BJ (cell line): Measurements from ENCODE around the gene KDM1A. TPM values are rescaled to one million over a fixed set of nuclear protein-coding genes. Genes with fewer than 3 reads are reported as not detected.

Experiments
- CTCF ChIA-PET: fragments of 350-600 bp; formaldehyde crosslinking; extraction: SDS; loops from one replicate; lab custom pipeline; 2021; ENCODE audit warnings: antibody characterized with exemption, inconsistent platforms; lab: Yijun Ruan, JAX
- POLR2A ChIA-PET: fragments of 300-600 bp; sonication (Branson Sonifier 250); formaldehyde crosslinking; extraction: SDS; loops from one replicate; lab custom pipeline; 2021; ENCODE audit warnings: antibody characterized with exemption; lab: Charles Lee
- DNase-seq: peaks from one replicate; pipeline ENCODE4 v3.0.0-alpha.2; 2011; ENCODE audit warnings: low read depth
- H3K27me3 ChIP-seq: 2 replicates; pipeline ENCODE4 v1.6.0; 2011; ENCODE audit warnings: low read length; ENCODE audit not compliant: control insufficient read depth, insufficient read depth
- H3K36me3 ChIP-seq: 2 replicates; pipeline ENCODE4 v1.5.1; 2011; ENCODE audit warnings: low read length; ENCODE audit not compliant: control insufficient read depth, insufficient read depth
- H3K4me3 ChIP-seq: 2 replicates; pipeline ENCODE4 v1.5.1; 2011; ENCODE audit warnings: low read depth, mild to moderate bottlenecking, control low read depth, low read length
- polyA plus RNA-seq: library from polyadenylated mRNA; depleted of rRNA; stranded (reverse); fragments of >200 nt; gene quantifications from 2 replicates; pipeline ENCODE4 v1.2.3, GENCODE V29; 2011
- TF ChIP-seq, protein P1 (sequence below): IDR thresholded peaks from 2 replicates; pipeline ENCODE4 v1.5.1; 2011; ENCODE audit warnings: low read depth, mild to moderate bottlenecking, control low read depth, inconsistent platforms, low read length, moderate library complexity; ENCODE audit not compliant: insufficient read depth

KDM1A gene
- polyA plus RNA-seq, 1 experiment, result 52.2 TPM

DNA sequence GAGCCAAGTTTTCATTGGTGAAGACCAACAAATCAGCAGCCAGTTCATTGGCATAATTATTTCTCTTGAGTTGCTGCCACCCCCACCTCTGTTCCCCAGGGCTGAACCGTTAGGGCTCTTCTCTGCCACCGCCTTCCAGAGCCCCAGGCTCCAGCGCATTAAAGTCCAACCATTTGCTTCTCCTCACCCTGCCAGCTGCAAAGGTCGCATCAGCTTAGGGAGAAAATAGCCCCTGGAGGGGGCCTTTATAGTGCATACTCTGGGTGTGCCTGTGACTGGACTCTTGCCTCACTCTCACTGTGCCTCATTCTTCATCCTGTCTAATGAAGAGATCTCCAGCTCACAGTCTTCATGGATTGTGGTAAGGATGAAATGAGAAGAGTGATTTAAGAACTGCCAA is 50.4 kb downstream of the KDM1A start:
- no peak overlapping the region for H3K4me3 ChIP-seq
- TF ChIP-seq, protein P1, sequence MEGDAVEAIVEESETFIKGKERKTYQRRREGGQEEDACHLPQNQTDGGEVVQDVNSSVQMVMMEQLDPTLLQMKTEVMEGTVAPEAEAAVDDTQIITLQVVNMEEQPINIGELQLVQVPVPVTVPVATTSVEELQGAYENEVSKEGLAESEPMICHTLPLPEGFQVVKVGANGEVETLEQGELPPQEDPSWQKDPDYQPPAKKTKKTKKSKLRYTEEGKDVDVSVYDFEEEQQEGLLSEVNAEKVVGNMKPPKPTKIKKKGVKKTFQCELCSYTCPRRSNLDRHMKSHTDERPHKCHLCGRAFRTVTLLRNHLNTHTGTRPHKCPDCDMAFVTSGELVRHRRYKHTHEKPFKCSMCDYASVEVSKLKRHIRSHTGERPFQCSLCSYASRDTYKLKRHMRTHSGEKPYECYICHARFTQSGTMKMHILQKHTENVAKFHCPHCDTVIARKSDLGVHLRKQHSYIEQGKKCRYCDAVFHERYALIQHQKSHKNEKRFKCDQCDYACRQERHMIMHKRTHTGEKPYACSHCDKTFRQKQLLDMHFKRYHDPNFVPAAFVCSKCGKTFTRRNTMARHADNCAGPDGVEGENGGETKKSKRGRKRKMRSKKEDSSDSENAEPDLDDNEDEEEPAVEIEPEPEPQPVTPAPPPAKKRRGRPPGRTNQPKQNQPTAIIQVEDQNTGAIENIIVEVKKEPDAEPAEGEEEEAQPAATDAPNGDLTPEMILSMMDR, result no peak
- DNase-seq, result no peak
- peaks cover 4% of the 10 kb centered on the region for H3K36me3 ChIP-seq
- no peaks in the 10 kb centered on the region for H3K27me3 ChIP-seq
- ChIA-PET POLR2A (no interaction called here), CTCF (interaction anchor here (1.4 kb wide), 2 partner anchors 11 to 30 kb away, joined by 3 to 4 read pairs; no protein-coding TSS in a partner anchor)

DNA sequence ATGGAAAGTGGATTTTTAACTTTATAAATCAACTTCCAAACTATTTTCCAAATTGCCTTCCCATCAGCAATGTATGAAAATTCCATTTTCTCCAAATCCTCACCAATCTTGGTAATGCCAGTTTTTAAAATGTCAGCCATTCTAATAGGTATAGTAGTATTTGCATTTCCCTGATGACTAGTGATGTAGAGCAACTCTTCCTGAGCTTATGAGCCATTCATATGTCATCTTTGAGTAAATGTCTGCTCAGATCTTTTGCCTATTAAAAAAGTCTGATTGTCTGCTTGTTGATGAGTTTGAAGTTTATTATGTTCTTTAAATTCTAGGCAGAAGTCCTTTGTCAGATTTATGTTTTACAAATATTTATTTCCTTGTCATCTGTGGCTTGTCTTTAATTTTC is 54.7 kb downstream of the KDM1A start:
- TF ChIP-seq, protein P1, result no peak
- Histone ChIP-seq H3K27me3 (no peaks in the 10 kb centered on the region), H3K4me3 (no peak overlapping the region), H3K36me3 (peaks cover 4% of the 10 kb centered on the region)
- DNase-seq, result no peak
- ChIA-PET POLR2A (no interaction called here), CTCF (interaction anchor here (0.6 to 1.0 kb wide), 3 partner anchors 110 to 1339 kb away, joined by 3 to 4 read pairs (median 3); no protein-coding TSS in a partner anchor)

DNA sequence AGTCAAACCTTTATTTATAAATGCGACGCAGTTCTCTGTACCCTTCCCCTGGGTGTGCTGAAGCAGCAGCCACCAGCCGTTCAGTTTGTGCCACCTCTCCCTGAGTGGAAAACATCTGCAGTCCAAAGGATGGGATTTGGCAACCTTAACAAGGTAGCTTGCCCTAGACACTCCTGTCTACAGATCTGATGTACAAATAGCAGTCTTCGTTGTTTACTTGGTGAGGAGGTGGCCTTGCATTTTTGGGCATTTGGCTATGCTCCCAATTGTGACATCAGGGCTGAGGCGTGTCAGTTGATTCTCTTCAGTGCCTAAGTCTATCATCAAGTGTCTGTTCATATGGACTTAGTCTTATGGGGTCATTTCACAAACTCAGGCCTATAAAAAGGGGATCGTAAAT is 59.8 kb downstream of the KDM1A start:
- DNase-seq, result no peak
- peaks cover 15% of the 10 kb centered on the region for H3K36me3 ChIP-seq
- H3K27me3 ChIP-seq, result no peaks in the 10 kb centered on the region
- H3K4me3 ChIP-seq, result no peak overlapping the region
- ChIA-PET CTCF (interaction anchor here (1.8 kb wide), 1 partner anchor 106 kb away, joined by 7 read pairs; no protein-coding TSS in a partner anchor), POLR2A (no interaction called here)
- TF ChIP-seq, protein P1, result no peak

DNA sequence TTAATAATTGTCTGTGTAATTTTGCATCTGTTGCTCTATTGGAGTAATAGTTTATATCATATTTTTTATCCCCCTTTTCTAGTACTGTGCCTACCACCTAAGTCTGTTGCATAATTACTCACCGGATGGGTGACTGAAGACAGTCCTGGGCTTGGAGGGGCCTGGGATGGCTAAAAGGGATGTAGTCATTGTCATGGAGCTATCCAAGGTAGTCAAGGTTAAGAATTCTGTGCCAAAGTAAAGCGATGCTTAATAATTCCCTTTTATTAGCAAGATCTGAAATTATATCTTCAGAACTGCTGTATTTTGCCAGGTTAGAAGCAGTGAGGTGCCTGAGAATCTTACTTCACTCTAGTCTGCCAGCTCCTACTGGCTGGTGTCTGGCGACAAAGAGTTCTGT is 61.6 kb downstream of the KDM1A start:
- peaks cover 18% of the 10 kb centered on the region for H3K36me3 ChIP-seq
- ChIA-PET POLR2A (no interaction called here), CTCF (interaction anchor here (1.0 to 1.7 kb wide), 2 partner anchors 9 to 14 kb away, joined by 3 to 5 read pairs; no protein-coding TSS in a partner anchor)
- TF ChIP-seq, protein P1, result no peak
- H3K4me3 ChIP-seq, result no peak overlapping the region
- DNase-seq, result no peak
- no peaks in the 10 kb centered on the region for H3K27me3 ChIP-seq

DNA sequence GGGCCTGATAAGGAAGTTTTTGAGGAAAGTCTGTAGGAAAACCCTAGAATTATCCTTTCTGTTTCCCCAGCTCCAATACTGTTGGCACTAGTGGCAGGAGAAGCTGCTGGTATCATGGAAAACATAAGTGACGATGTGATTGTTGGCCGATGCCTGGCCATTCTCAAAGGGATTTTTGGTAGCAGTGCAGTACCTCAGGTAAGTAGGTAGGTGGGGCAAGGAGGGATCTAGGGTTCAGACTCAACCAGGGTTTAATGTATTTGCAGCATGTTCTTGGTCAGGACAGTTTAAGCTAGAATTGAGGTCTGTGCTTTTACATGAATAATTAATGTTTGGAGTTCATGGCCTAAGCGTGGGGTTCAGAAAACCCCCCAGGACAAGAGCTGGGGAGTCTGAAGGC is 62.1 kb downstream of the KDM1A start:
- DNase-seq, result no peak
- POLR2A ChIA-PET, result no interaction called here

More for the DNA sequence above, 62.1 kb downstream of the KDM1A start:
- CTCF ChIA-PET, result interaction anchor here (1.0 to 1.7 kb wide), 2 partner anchors 9 to 13 kb away, joined by 3 to 5 read pairs; no protein-coding TSS in a partner anchor
- no peaks in the 10 kb centered on the region for H3K27me3 ChIP-seq
- no peak overlapping the region for H3K4me3 ChIP-seq
- peaks cover 18% of the 10 kb centered on the region for H3K36me3 ChIP-seq
- TF ChIP-seq, protein P1, result no peak
